ENCODE results near the gene MYBPC2.

MYBPC2 gene

GRCh38 chr19:50501568-50502475 lies 69.1 kb downstream of the MYBPC2 start:
- DNase-seq = no peak

- DNase-seq = no peak
Observed at GRCh38 chr19:50505856-50506611, 73.3 kb downstream of the MYBPC2 start.

- no peak for DNase-seq
Observed at GRCh38 chr19:50506700-50507099, 74.0 kb downstream of the MYBPC2 start.

GRCh38 chr19:50507376-50507775 lies 74.7 kb downstream of the MYBPC2 start:
- DNase-seq = no peak

- DNase-seq = no peak
Observed at GRCh38 chr19:50508843-50509190, 76.1 kb downstream of the MYBPC2 start.

- no peak for DNase-seq
Observed at GRCh38 chr19:50509366-50509765, 76.7 kb downstream of the MYBPC2 start.

- no peak for DNase-seq
Observed at GRCh38 chr19:50510121-50510670, 77.5 kb downstream of the MYBPC2 start.

- peak; percentile 66 to 82 for DNase-seq
Observed at GRCh38 chr19:50510700-50511068, 78.0 kb downstream of the MYBPC2 start.

GRCh38 chr19:50511069-50511822 lies 78.6 kb downstream of the MYBPC2 start, which contains the start of gene JOSD2:
TSS of gene JOSD2 (minus strand) at chr19:50511191. CDS start at chr19:50510431, 760 bp downstream.
- peak; percentile 99 to 100 for DNase-seq

- no peak for DNase-seq
Observed at GRCh38 chr19:50512112-50512998, 79.7 kb downstream of the MYBPC2 start.

- no peak for DNase-seq
Observed at GRCh38 chr19:50512999-50513745, 80.5 kb downstream of the MYBPC2 start.

- no peak for DNase-seq
Observed at GRCh38 chr19:50513746-50514345, 81.2 kb downstream of the MYBPC2 start, which contains the start of gene ASPDH. TSS of gene ASPDH (minus strand) at chr19:50513913. CDS start at chr19:50513823, 90 bp downstream.

- peak; percentile 47 to 71 for DNase-seq
Observed at GRCh38 chr19:50514346-50515167, 81.9 kb downstream of the MYBPC2 start.

- DNase-seq = no peak
Observed at GRCh38 chr19:50515168-50515561, 82.5 kb downstream of the MYBPC2 start.
